Measurements from ENCODE around the gene SPG7. TPM values are rescaled to one million over a fixed set of nuclear protein-coding genes. Genes with fewer than 3 reads are reported as not detected.
A peak's percentile ranks its signal among the peaks of the same experiment; 100 is the strongest.

SPG7 gene
- total RNA-seq, 1 experiment from 2014 or later: 141 TPM

GRCh38 chr16:89565256-89565505, 57.0 kb downstream of the SPG7 start:
- Mint-ChIP-seq H3K9me3 (no peaks in the 10 kb centered on the region), H3K4me1 (peaks cover 48% of the 10 kb centered on the region), H3K4me3 (peak overlapping the region; percentile 99), H3K27ac (peak overlapping the region; percentile 96), H3K27me3 (ENCODE audit: low read depth) (no peaks in the 10 kb centered on the region), H3K36me3 (peaks cover 33% of the 10 kb centered on the region)
- DNase-seq (ENCODE audit: low spot score) (peak; percentile 52), ATAC-seq (peak; percentile 37)
- ChIA-PET CTCF (interaction anchor here (0.9 to 2.7 kb wide), 18 partner anchors 8 to 394 kb away, joined by 3 to 21 read pairs (median 6); partner anchors contain the start of genes CDH15, CPNE7, DPEP1 and SPG7), POLR2A (interaction anchor here (0.6 to 2.0 kb wide), 7 partner anchors 9 to 368 kb away, joined by 3 to 7 read pairs (median 3); partner anchors contain the start of gene CPNE7)
- TF ChIP-seq RORB (CRISPR knock-in tag; IDR thresholded peaks at IDR 0.05) (no peak), ZNF423 (CRISPR knock-in tag; IDR thresholded peaks at IDR 0.05) (0 out of 2 replicates have a peak, but pooled peaks have one; percentile 14), ZNF263 (CRISPR knock-in tag; IDR thresholded peaks at IDR 0.05; ENCODE audit: low read depth) (0 out of 2 replicates have a peak, but pooled peaks have one; percentile 12), GTF2I (CRISPR knock-in tag; conservative IDR thresholded peaks at IDR 0.05) (no peak), NFATC4 (CRISPR knock-in tag; IDR thresholded peaks at IDR 0.05) (peak; percentile 87; the same call in 1 of the 2 replicates), ATF1 (CRISPR knock-in tag; IDR thresholded peaks at IDR 0.05) (no peak)
- TF ChIP-seq, protein P1, sequence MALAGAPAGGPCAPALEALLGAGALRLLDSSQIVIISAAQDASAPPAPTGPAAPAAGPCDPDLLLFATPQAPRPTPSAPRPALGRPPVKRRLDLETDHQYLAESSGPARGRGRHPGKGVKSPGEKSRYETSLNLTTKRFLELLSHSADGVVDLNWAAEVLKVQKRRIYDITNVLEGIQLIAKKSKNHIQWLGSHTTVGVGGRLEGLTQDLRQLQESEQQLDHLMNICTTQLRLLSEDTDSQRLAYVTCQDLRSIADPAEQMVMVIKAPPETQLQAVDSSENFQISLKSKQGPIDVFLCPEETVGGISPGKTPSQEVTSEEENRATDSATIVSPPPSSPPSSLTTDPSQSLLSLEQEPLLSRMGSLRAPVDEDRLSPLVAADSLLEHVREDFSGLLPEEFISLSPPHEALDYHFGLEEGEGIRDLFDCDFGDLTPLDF (CRISPR knock-in tag; IDR thresholded peaks at IDR 0.05): peak; percentile 51; the same call in 1 of the 2 replicates
- TF ChIP-seq, protein P2, sequence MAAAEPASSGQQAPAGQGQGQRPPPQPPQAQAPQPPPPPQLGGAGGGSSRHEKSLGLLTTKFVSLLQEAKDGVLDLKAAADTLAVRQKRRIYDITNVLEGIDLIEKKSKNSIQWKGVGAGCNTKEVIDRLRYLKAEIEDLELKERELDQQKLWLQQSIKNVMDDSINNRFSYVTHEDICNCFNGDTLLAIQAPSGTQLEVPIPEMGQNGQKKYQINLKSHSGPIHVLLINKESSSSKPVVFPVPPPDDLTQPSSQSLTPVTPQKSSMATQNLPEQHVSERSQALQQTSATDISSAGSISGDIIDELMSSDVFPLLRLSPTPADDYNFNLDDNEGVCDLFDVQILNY (CRISPR knock-in tag; IDR thresholded peaks at IDR 0.05): peak; percentile 47; the same call in 1 of the 2 replicates

DNA sequence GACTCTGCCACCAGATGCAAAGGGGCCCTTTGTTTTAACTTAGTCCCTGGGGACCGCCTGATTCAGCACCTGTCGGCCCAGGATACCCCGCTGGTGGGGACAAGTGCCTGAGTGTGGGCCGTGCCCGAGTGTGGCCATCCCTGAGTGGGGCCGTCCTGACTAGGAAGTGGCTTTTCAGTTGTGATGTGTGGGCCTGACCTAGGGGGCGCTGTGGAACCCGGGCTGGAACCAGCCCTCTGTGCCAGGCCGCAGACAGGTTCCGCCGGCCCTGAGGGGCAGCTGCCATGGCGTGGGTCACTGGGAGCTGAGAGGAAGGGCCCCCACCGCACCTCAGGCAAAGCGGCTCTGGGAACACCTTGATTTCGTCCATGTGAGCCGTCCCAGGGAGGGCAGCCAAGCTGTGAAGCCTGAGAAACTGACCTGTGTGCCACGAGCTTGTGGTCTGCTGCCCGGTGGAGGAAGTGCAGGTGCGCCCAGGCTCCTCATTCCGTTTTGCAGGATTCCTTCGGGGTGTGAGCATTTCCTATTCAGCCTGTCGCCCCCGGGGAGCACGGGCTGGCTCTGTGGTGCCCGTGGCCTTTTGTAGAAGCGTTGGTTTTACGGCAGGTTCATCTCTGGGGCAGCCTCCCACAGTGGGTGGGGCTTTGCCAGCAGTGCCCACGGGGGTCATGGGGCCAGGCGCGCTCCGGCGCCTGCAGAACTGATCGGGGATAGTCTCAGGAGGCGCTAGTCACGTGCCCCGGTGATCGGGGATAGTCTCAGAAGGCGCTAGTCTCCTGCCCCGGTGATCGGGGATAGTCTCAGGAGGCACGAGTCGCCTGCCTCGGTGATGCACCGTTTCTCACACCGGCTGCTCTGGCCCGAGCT, 57.5 kb downstream of the SPG7 start:
- DNase-seq (ENCODE audit: low spot score) (peak; percentile 77), ATAC-seq (peak; percentile 40)
- ChIA-PET POLR2A (interaction anchor here (0.6 to 2.0 kb wide), 7 partner anchors 8 to 369 kb away, joined by 3 to 7 read pairs (median 3); partner anchors contain the start of gene CPNE7), CTCF (interaction anchor here (0.5 to 2.7 kb wide), 25 partner anchors 8 to 395 kb away, joined by 3 to 21 read pairs (median 4); partner anchors contain the start of genes CDH15, CPNE7, DPEP1 and SPG7)
- peak overlapping the region; percentile 96 for H3K27ac Mint-ChIP-seq
- no peaks in the 10 kb centered on the region for H3K27me3 Mint-ChIP-seq (ENCODE audit: low read depth)
- peaks cover 33% of the 10 kb centered on the region for H3K36me3 Mint-ChIP-seq
- peak overlapping the region; percentile 99 for H3K4me3 Mint-ChIP-seq
- peaks cover 48% of the 10 kb centered on the region for H3K4me1 Mint-ChIP-seq
- H3K9me3 Mint-ChIP-seq: no peaks in the 10 kb centered on the region
- TF ChIP-seq ERG (CRISPR knock-in tag; IDR thresholded peaks at IDR 0.05): peak; percentile 93
- TF ChIP-seq IRF2 (CRISPR knock-in tag; IDR thresholded peaks at IDR 0.05; ENCODE audit: borderline replicate concordance, low read depth): no peak
- TF ChIP-seq CREB1 (CRISPR knock-in tag; IDR thresholded peaks at IDR 0.05): no peak
- no peak for TF ChIP-seq ZNF232 (CRISPR knock-in tag; IDR thresholded peaks at IDR 0.05)
- no peak; the same call in 1 of the 2 replicates for TF ChIP-seq FOXP1 (CRISPR knock-in tag; IDR thresholded peaks at IDR 0.05; ENCODE audit: borderline replicate concordance)
- TF ChIP-seq NR1H2 (CRISPR knock-in tag; IDR thresholded peaks at IDR 0.05): no peak
- no peak for TF ChIP-seq NFYB (CRISPR knock-in tag; conservative IDR thresholded peaks at IDR 0.05; ENCODE audit: low read depth)
- TF ChIP-seq MXD4 (CRISPR knock-in tag; IDR thresholded peaks at IDR 0.05; ENCODE audit: borderline replicate concordance): no peak
- TF ChIP-seq ATF1 (CRISPR knock-in tag; IDR thresholded peaks at IDR 0.05): no peak
- TF ChIP-seq ZNF425 (CRISPR knock-in tag; conservative IDR thresholded peaks at IDR 0.05): peak; percentile 95
- TF ChIP-seq, protein P3, sequence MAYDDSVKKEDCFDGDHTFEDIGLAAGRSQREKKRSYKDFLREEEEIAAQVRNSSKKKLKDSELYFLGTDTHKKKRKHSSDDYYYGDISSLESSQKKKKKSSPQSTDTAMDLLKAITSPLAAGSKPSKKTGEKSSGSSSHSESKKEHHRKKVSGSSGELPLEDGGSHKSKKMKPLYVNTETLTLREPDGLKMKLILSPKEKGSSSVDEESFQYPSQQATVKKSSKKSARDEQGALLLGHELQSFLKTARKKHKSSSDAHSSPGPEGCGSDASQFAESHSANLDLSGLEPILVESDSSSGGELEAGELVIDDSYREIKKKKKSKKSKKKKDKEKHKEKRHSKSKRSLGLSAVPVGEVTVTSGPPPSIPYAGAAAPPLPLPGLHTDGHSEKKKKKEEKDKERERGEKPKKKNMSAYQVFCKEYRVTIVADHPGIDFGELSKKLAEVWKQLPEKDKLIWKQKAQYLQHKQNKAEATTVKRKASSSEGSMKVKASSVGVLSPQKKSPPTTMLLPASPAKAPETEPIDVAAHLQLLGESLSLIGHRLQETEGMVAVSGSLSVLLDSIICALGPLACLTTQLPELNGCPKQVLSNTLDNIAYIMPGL (CRISPR knock-in tag; IDR thresholded peaks at IDR 0.05): peak; percentile 88
- TF ChIP-seq JUN (CRISPR knock-in tag; IDR thresholded peaks at IDR 0.05): 0 out of 2 replicates have a peak, but pooled peaks have one; percentile 65
- TF ChIP-seq ZNF317 (CRISPR knock-in tag; IDR thresholded peaks at IDR 0.05; ENCODE audit: borderline replicate concordance, low read depth): no peak
- peak; percentile 68; the same call in 1 of the 2 replicates for TF ChIP-seq SP1 (CRISPR knock-in tag; conservative IDR thresholded peaks at IDR 0.05)
- peak; percentile 95 for TF ChIP-seq AR (CRISPR knock-in tag; IDR thresholded peaks at IDR 0.05)
- TF ChIP-seq FOXK1 (CRISPR knock-in tag; IDR thresholded peaks at IDR 0.05): peak; percentile 49; the same call in 1 of the 2 replicates
- no peak for TF ChIP-seq SOX15 (CRISPR knock-in tag; IDR thresholded peaks at IDR 0.05)
- TF ChIP-seq ZNF263 (CRISPR knock-in tag; IDR thresholded peaks at IDR 0.05; ENCODE audit: low read depth): no peak

All from WTC11 (cell line).